ENCODE results near the gene NPTXR.
"Not testable (repeated sequence)": the region's sequence is repeated elsewhere in the genome, so short reads cannot be mapped to it uniquely, and the experiment has no call there.

The NPTXR gene

GRCh38 chr22:38868886-38869381 lies 25.1 kb upstream of the NPTXR start:
- no peak for DNase-seq (ENCODE audit: low read depth, low spot score)

DNA sequence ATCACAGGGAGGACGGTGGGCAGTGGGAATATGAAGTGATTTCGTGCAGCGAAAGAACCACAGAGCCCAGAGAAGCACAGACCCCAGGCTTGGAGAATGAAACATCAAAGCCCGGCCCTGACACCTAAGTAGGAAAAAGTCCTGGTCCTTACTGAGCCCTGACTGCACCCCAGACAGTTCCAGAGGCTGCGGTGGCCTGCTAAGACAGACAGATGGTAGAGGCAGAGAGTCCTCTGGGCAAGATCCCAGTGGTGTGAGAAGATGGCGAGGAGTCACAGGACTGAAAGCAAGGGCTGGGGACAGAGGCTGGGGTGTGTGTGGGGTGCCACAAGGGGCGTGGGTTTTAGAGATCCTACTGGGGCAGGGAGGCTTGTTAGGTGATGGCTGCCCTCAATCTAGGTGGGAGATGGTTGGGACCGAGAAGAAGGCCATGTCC lies 24.5 kb upstream of the NPTXR start:
- DNase-seq (ENCODE audit: low read depth, low spot score) = no peak

- DNase-seq (ENCODE audit: low read depth, low spot score) = no peak
Measured at GRCh38 chr22:38867471-38868285, 23.9 kb upstream of the NPTXR start.

- DNase-seq (ENCODE audit: low read depth, low spot score) = no peak
Measured at GRCh38 chr22:38867124-38867455, 23.3 kb upstream of the NPTXR start.

DNA sequence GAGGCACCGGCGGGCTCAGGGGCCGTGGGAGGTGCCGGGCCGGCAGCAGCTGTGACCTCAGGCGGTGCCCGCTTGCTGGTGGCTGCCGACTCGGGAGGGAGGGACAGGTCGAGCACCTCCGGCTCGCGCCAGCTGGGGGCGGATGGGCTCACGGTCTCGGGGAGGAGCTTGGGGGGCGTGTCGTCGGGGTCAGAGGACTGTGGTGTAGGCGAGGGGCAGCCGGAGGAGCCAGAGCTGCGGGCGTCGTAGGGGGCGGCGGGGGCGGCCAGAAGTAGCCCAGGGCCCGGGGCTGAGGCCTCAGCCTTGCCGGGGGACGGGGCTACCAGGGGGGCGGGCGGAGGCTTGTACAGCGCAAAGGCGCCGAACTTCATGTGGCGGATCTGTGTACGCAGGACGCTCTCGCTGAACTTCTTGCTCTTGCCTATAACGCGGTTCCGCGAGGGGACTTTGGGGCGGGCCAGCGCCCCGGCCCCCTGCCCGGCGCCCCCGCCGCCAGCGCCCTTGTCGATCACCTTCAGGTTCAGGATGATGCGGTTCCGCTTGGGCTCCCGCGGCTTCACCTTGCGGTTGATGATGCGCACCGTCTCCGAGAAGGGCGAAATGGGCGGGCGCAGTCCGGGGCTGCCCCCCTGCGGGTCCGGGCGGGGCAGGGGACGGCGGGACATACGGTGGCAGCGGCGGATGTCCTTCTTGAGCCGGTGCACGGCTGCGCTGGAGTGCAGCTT lies 22.7 kb upstream of the NPTXR start:
- DNase-seq (ENCODE audit: low read depth, low spot score) = no peak

GRCh38 chr22:38866024-38866398 lies 22.2 kb upstream of the NPTXR start:
- DNase-seq (ENCODE audit: low read depth, low spot score) = no peak

GRCh38 chr22:38865201-38866023 lies 21.6 kb upstream of the NPTXR start:
- DNase-seq (ENCODE audit: low read depth, low spot score) = no peak

GRCh38 chr22:38864361-38865191 lies 20.7 kb upstream of the NPTXR start:
- no peak for DNase-seq (ENCODE audit: low read depth, low spot score)

- no peak for DNase-seq (ENCODE audit: low read depth, low spot score)
Measured at GRCh38 chr22:38863531-38864131, 19.8 kb upstream of the NPTXR start.

DNA sequence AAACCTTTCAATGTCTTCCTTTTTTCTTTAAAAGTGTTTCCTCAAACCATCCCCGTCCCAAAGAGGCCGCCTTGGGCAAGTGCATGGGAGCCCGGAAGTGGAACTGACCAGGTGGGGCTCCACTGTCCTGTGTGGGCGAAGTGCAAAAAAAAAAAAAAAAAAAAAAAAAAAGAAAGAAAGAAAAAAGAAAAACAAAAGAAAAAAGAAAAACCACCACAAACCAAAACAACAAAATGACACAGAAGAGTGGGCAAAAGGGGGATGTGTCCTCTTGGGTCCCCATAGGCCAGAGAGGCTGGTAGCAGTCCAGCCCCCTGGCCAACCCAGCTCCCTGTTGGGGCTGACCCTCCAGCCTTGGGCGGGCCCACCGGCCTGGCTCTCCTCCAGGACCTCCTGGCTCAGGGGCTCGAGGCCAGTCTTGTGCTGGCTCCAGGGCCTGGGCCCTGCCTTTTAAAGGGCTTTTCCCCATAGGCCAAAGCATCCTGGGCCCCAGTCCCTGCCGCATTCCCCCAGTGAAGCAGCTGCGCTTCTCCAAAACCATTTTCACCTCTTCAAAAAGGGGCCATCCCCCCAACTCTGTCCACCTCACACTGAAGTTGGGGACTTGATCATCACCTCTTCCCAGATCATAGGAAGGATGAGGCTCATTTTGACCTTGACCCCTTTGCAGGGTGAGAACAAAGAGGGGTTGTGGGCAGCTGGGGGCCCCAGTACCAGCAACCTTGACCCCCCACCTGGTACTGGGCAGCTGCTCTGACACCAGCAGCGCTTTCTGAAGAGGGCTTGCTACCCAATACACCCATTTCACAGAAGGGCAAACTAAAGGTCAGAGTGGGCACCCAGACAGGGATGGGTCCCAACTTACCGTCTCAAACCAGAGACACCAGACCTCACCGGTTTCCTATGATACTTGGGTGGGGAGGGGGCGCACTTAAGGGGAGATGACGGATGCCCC lies 18.8 kb upstream of the NPTXR start:
- DNase-seq (ENCODE audit: low read depth, low spot score) = no peak

DNA sequence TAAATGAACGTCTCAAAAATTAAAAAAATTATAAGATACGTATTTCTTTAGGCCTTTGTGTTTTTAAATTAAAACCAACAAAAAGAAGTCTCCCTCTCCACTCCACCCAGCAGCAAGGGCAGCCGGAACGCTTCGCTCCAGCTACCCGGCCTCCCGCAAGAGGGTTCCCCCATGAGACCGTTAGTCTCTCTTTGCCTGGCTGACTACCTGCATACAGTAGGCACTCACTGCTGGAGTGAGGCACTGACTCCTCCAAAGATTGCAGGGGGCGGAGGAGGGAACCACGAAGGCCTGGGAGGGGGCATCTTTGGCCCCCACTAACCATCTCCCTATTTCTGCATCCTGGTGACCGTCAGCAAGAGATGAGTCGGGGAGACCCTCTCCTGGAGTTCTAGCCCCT lies 18.1 kb upstream of the NPTXR start:
- no peak for DNase-seq (ENCODE audit: low read depth, low spot score)

GRCh38 chr22:38861170-38861876 lies 17.5 kb upstream of the NPTXR start:
- DNase-seq (ENCODE audit: low read depth, low spot score) = no peak

DNA sequence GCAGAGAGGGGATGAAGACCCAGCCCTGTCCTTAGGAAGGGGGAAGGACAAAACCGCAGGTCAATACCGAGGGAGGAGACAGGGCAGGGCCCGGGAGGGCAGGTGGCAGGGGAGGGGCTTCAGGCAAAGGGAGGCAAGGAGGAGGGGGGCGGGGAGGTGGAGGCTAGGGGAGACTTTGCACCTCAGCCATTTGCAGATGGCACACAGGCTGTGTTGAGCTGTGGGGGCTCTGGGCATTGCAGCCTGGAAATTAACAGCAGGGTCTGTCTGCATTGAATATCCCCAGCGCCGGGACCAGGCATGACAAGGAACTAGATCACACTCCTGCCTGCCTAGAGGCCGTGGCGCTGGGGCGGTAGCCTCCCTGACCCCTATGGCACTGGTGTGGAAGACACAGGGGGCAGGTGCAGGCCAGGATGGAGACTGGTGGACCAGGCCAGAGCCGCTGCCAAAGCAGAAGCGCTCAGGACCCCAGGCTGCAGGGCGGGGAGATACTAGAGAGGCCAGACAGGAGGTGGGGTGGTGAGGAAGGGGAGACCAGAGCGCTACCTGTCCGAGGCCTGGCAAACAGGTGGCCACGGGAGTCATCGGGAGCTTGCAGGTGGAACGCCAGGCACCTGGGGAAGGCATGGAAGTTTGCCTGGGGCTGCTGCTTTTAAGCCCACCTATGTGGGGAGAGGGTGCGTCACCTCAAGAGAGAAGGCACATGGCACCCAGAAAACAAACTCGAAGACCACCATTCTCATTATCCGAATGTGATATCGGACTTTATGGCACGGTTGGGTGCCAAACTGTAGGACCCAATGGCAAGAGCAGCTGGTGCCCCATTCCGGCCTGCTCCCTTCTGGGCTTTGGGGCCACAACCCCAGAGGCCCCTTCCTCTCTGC lies 16.7 kb upstream of the NPTXR start:
- DNase-seq (ENCODE audit: low read depth, low spot score) = no peak

GRCh38 chr22:38859581-38860282 lies 15.9 kb upstream of the NPTXR start:
- no peak for DNase-seq (ENCODE audit: low read depth, low spot score)

GRCh38 chr22:38858492-38858891 lies 14.7 kb upstream of the NPTXR start:
- DNase-seq (ENCODE audit: low read depth, low spot score) = no peak

- not testable (repeated sequence) for DNase-seq (ENCODE audit: low read depth, low spot score)
Measured at GRCh38 chr22:38854476-38854875, 10.6 kb upstream of the NPTXR start.

GRCh38 chr22:38853883-38854282 lies 10.1 kb upstream of the NPTXR start:
- not testable (repeated sequence) for DNase-seq (ENCODE audit: low read depth, low spot score)

Data from smooth muscle cell of the brain vasculature (primary cell).